ENCODE measurements around the gene METTL18.

- TF ChIP-seq CTCF (IDR thresholded peaks at IDR 0.05) = no peak
- TF ChIP-seq POLR2AphosphoS5 (IDR thresholded peaks at IDR 0.05; ENCODE audit: low read depth, low read length) = no peak
- no peak for TF ChIP-seq SIN3A (IDR thresholded peaks at IDR 0.05; ENCODE audit: borderline replicate concordance, insufficient read depth, low read depth, low read length)
Measured at GRCh38 chr1:169821500-169821899, 26.8 kb upstream of the METTL18 start.

Measured in Panc1 (cell line).